Astrocyte of the cerebellum (primary cell): ENCODE data around the gene TMPRSS6.

Experiments used
- DNase-seq: peaks from one replicate; pipeline ENCODE4 v3.0.0-alpha.2; 2011; ENCODE audit warnings: low read depth
- H3K4me3 ChIP-seq: 2 replicates; pipeline ENCODE4 v1.5.1; 2011; ENCODE audit warnings: mild to moderate bottlenecking, low read depth, low read length, moderate library complexity
- CTCF ChIP-seq: IDR thresholded peaks from 2 replicates; pipeline ENCODE4 v1.5.1; 2012; ENCODE audit warnings: low read length, low read depth, moderate library complexity, mild to moderate bottlenecking; ENCODE audit errors: missing control alignments
- in situ Hi-C: cut with HindIII; loops from 2 replicates; pipeline ENCODE4 v1.10.0; 2017; ENCODE audit warnings: low sequenced_read_pairs

TMPRSS6 gene

GRCh38 chr22:37109242-37109917 is at the start of gene TMPRSS6:
TMPRSS6 (minus strand) TSS chr22:37109713; CDS start chr22:37103417, 6,296 bp downstream.
- no peak within 1 kb of the TSS for H3K4me3 ChIP-seq
- TF ChIP-seq CTCF = no peak
- in situ Hi-C loops = no loop called here
- DNase-seq = no peak

GRCh38 chr22:37158963-37159290 is 49.4 kb upstream of the TMPRSS6 start:
- in situ Hi-C loops = no loop called here
- no peak for TF ChIP-seq CTCF
- no peak overlapping the region for H3K4me3 ChIP-seq
- DNase-seq = no peak

GRCh38 chr22:37157516-37158285 is 48.2 kb upstream of the TMPRSS6 start:
- TF ChIP-seq CTCF = no peak
- no peak for DNase-seq
- H3K4me3 ChIP-seq = no peak overlapping the region
- in situ Hi-C loops = no loop called here

- TF ChIP-seq CTCF = no peak
- no peak for DNase-seq
- no peak overlapping the region for H3K4me3 ChIP-seq
- in situ Hi-C loops = no loop called here
These were observed 47.3 kb upstream of the TMPRSS6 start for GRCh38 chr22:37156686-37157435.

GRCh38 chr22:37155971-37156370 is 46.5 kb upstream of the TMPRSS6 start:
- H3K4me3 ChIP-seq = no peak overlapping the region
- no peak for TF ChIP-seq CTCF
- in situ Hi-C loops = no loop called here
- DNase-seq = no peak

GRCh38 chr22:37154925-37155712 is 45.6 kb upstream of the TMPRSS6 start:
- H3K4me3 ChIP-seq = no peak overlapping the region
- in situ Hi-C loops = no loop called here
- no peak for TF ChIP-seq CTCF
- no peak for DNase-seq
